HepG2 (cell line): ENCODE measurements around the gene ZACN. TPM values are rescaled to one million over a fixed set of nuclear protein-coding genes. Genes with fewer than 3 reads are reported as not detected.

Experiments used
- ATAC-seq: fragments of 200-7000 bp; cut with Tn5 transposase; 3 replicates; pipeline ENCODE4 v1.9.1; 2020; ENCODE audit warnings: mild to moderate bottlenecking, moderate library complexity
- BruUV-seq: library from RNA; stranded (reverse); fragments of 400-500 nt; replicated peaks from 2 replicates; lab custom pipeline; 2021; lab: Mats Ljungman, UMichigan
- CTCF ChIA-PET: fragments of 300-600 bp; formaldehyde crosslinking; extraction: SDS; loops from one replicate; lab custom pipeline; 2021; ENCODE audit warnings: low total read pairs, inconsistent platforms, low intra/inter-chr PET ratio; lab: Yijun Ruan, JAX
- POLR2A ChIA-PET: fragments of 350-600 bp; sonication (Branson Sonifier 250); formaldehyde crosslinking; loops from one replicate; lab custom pipeline; 2020; ENCODE audit warnings: antibody characterized with exemption, inconsistent platforms; lab: Yijun Ruan, JAX
- DNase-seq: peaks from one replicate; pipeline ENCODE4 v3.0.0-alpha.2; 2015; ENCODE audit warnings: low spot score
- FAIRE-seq: peaks from 3 replicates; lab custom pipeline; 2011; peaks lifted over from hg19 to GRCh38; lab: Jason Lieb, UNC
- H2AFZ ChIP-seq: one replicate; pipeline ENCODE4 v1.6.1; 2011; ENCODE audit warnings: low read length, inconsistent platforms
- H3K27ac ChIP-seq: fragments of 300-600 bp; 3 replicates; pipeline ENCODE4 v1.8.0; 2011; ENCODE audit warnings: mixed run types, mild to moderate bottlenecking, mixed read lengths, low read length, inconsistent platforms; ENCODE audit not compliant: insufficient read depth; ENCODE audit errors: extremely low read length
- H3K27me3 ChIP-seq, 2 experiments: fragments of 200-600 bp in 1 of 2; 2 replicates in 1 of 2; 3 replicates in 1 of 2; pipeline versions ENCODE4 v1.6.0 to v1.8.0; 2011; ENCODE audit warnings: low read length in 2 of 2, mild to moderate bottlenecking in 2 of 2, moderate library complexity in 2 of 2, inconsistent platforms in 1 of 2; ENCODE audit not compliant: insufficient read depth in 2 of 2, control insufficient read depth in 1 of 2
- H3K36me3 ChIP-seq, 2 experiments: fragments of 200-600 bp in 1 of 2; replicated peaks in 1 of 2; 2 replicates in 1 of 2; 3 replicates in 1 of 2; pipeline versions ENCODE4 v1.5.1 to v1.8.0; 2011; ENCODE audit warnings: low read length in 2 of 2, inconsistent platforms in 1 of 2; ENCODE audit not compliant: insufficient read depth in 2 of 2, control insufficient read depth in 1 of 2
- H3K4me1 ChIP-seq: 2 replicates; pipeline ENCODE4 v1.5.1; 2012; ENCODE audit warnings: low read length, inconsistent platforms; ENCODE audit not compliant: insufficient read depth
- H3K4me2 ChIP-seq: 2 replicates; pipeline ENCODE4 v1.6.0; 2011; ENCODE audit warnings: low read depth, low read length, inconsistent platforms
- H3K4me3 ChIP-seq, 3 experiments: fragments of 200-600 bp in 1 of 3; sonication (generic), shearing (Covaris generic) in 1 of 3; replicated peaks in 1 of 3; 2 replicates each; pipeline ENCODE4 v1.5.1; 2011 to 2016; ENCODE audit warnings: low read length in 3 of 3, inconsistent platforms in 2 of 3, low read depth in 2 of 3, mild to moderate bottlenecking in 2 of 3, control low read depth in 1 of 3, mixed read lengths in 1 of 3; ENCODE audit not compliant: insufficient read depth in 1 of 3
- H3K79me2 ChIP-seq: one replicate; pipeline ENCODE4 v1.6.1; 2011; ENCODE audit warnings: low read length, inconsistent platforms; ENCODE audit not compliant: insufficient read depth
- H3K9ac ChIP-seq: 2 replicates; pipeline ENCODE4 v1.6.0; 2011; ENCODE audit warnings: mild to moderate bottlenecking, low read depth, low read length, inconsistent platforms; ENCODE audit not compliant: insufficient read depth
- H3K9me3 ChIP-seq: 2 replicates; pipeline ENCODE4 v1.5.1; 2012; ENCODE audit warnings: mild to moderate bottlenecking, low read length
- H4K20me1 ChIP-seq: 2 replicates; pipeline ENCODE4 v1.6.0; 2011; ENCODE audit warnings: inconsistent platforms, mild to moderate bottlenecking, low read length, moderate library complexity; ENCODE audit not compliant: insufficient read depth
- FOSL2 ChIP-seq: sonication (generic); formaldehyde crosslinking; IDR thresholded peaks from 2 replicates; pipeline ENCODE4 v1.4.0; 2020; ENCODE audit warnings: missing genetic modification reagents
- MEF2D ChIP-seq: sonication (generic); formaldehyde crosslinking; IDR thresholded peaks from 2 replicates; pipeline ENCODE4 v1.5.1; 2020; ENCODE audit warnings: mild to moderate bottlenecking, missing genetic modification reagents
- NR1H2 ChIP-seq: sonication (generic); formaldehyde crosslinking; IDR thresholded peaks from 2 replicates; pipeline ENCODE4 v1.8.1; 2022; ENCODE audit warnings: low read depth, missing genetic modification reagents, borderline replicate concordance
- ONECUT2 ChIP-seq: sonication (generic); formaldehyde crosslinking; IDR thresholded peaks from 2 replicates; pipeline ENCODE4 v1.4.0; 2020; ENCODE audit warnings: missing genetic modification reagents
- PHF21A ChIP-seq: sonication (generic); formaldehyde crosslinking; IDR thresholded peaks from 2 replicates; pipeline ENCODE4 v1.5.0; 2020; ENCODE audit warnings: mild to moderate bottlenecking, missing genetic modification reagents
- THYN1 ChIP-seq: sonication (generic); formaldehyde crosslinking; IDR thresholded peaks from 2 replicates; pipeline ENCODE4 v1.8.1; 2023; ENCODE audit warnings: low read depth, mild to moderate bottlenecking, moderate library complexity, missing genetic modification reagents, borderline replicate concordance
- ZBTB1 ChIP-seq: sonication (generic); formaldehyde crosslinking; IDR thresholded peaks from 2 replicates; pipeline ENCODE4 v1.4.0; 2020; ENCODE audit warnings: missing genetic modification reagents, borderline replicate concordance
- ZFP36 ChIP-seq: fragments of 150-350 bp; IDR thresholded peaks from 2 replicates; pipeline ENCODE4 v1.6.1; 2018; ENCODE audit warnings: borderline replicate concordance, low read length, low read depth; ENCODE audit not compliant: partially characterized antibody
- ZNF326 ChIP-seq: sonication (generic); formaldehyde crosslinking; IDR thresholded peaks from 2 replicates; pipeline ENCODE4 v1.4.0; 2020; ENCODE audit warnings: missing genetic modification reagents, borderline replicate concordance
- ZNF572 ChIP-seq: sonication (generic); formaldehyde crosslinking; IDR thresholded peaks from 2 replicates; pipeline ENCODE4 v1.5.1; 2020; ENCODE audit warnings: mild to moderate bottlenecking, missing genetic modification reagents
- ZNF576 ChIP-seq: sonication (generic); formaldehyde crosslinking; IDR thresholded peaks from 2 replicates; pipeline ENCODE4 v1.4.0; 2020; ENCODE audit warnings: mild to moderate bottlenecking, missing genetic modification reagents
- WGBS: methylation state at CpG from one replicate; pipeline ENCODE4 v1.1.6; 2017; ENCODE audit warnings: low lambda C conversion rate; 5-methylcytosine and 5-hydroxymethylcytosine counted together
- in situ Hi-C: cut with HindIII; loops from 2 replicates; pipeline ENCODE4 v1.10.0; 2017; ENCODE audit warnings: low pct_unique_long_range_greater_than_20kb; ENCODE audit not compliant: extremely low pct_ligation_motif_present
- intact Hi-C: fragments of 100-400 bp; cut with micrococcal nuclease; formaldehyde crosslinking; loops from one replicate; pipeline ENCODE4 v1.10.0; 2022; ENCODE audit not compliant: unreplicated experiment
- polyA plus RNA-seq, 8 experiments: library from polyadenylated mRNA; depleted of rRNA in 3 of 8; stranded (reverse) in 7 of 8; unstranded in 1 of 8; fragments of >200 nt; fragmentation: Illumina TruSeq in 4 of 8; extraction: Trizol in 4 of 8; gene quantifications; 2 replicates each; pipeline versions ENCODE4 v1.2.1 to v1.2.3, GENCODE V29; 2011 to 2016; ENCODE audit warnings: low read depth in 4 of 8, missing spikeins in 1 of 8, mixed read lengths in 1 of 8; ENCODE audit not compliant: insufficient read depth in 1 of 8
- total RNA-seq, 5 experiments: library from RNA; depleted of rRNA; stranded (reverse); fragments of >200 nt; fragmentation: Illumina TruSeq; extraction: Trizol; gene quantifications; 2 replicates each; pipeline ENCODE4 v1.2.3, GENCODE V29; 2016; ENCODE audit warnings: low read depth in 1 of 5
- TF ChIP-seq, protein P1 (sequence below): sonication (generic); formaldehyde crosslinking; IDR thresholded peaks from 2 replicates; pipeline ENCODE4 v1.5.0; 2020; ENCODE audit warnings: mild to moderate bottlenecking, missing genetic modification reagents
- TF ChIP-seq, protein P2 (sequence below): sonication (generic); formaldehyde crosslinking; IDR thresholded peaks from 2 replicates; pipeline ENCODE4 v1.4.0; 2020; ENCODE audit warnings: mild to moderate bottlenecking, missing genetic modification reagents, borderline replicate concordance

Gene ZACN
- total and polyA plus RNA-seq, 2 of the 13 experiments (the other 11 are each of a cell fraction or from before 2014, with no cell fraction given), result 0.11 to 0.15 TPM

DNA sequence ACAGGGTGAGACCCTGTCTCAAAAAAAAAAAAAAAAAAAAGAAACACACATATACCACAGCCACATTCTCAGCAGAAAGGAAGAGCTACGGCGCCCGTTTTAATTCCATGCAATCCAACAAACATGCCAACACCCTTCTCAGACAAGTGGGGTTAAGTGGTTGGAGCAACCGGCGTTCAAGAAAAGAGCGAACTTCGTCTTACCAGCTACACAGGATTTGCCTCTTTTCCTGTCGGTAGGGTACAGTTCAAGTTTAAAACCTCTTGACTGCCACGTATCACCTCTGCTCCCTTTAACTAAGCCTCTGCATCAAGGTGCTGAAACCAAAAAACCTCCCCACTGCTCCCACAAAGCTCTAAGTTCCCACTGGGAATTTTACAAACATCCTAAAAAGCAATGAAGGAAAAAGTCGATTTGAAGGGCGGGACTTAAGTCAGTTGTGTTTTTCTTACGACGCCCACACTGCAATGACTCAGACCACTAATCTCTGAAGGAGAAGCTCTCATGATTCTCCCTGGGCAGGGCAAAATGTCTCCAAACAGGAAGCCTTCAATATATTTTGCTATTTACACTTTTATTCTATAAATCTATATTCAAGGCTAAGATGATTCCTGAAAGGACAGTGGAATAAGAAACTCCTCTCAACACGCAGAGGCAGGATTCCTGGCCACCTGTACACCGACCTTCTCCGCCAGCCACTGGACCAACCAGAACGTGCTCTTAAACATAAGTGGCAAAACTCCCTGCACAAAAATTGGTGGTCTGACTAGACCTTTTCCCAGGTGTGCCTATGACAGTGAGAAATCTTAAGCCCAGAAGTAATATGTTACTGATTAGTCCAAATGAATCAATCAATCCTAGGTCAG is 25.5 kb upstream of the ZACN start:
- H3K4me3 ChIP-seq, result no peak overlapping the region
- H3K9ac ChIP-seq, result no peak overlapping the region
- CTCF ChIA-PET, result no interaction called here
- BruUV-seq, result TSS peak; percentile 8
- H3K9me3 ChIP-seq, result no peaks in the 10 kb centered on the region
- no peaks in the 10 kb centered on the region for H3K27me3 ChIP-seq
- FAIRE-seq, result no peak
- no peak for DNase-seq
- POLR2A ChIA-PET, result no interaction called here
- no peaks in the 10 kb centered on the region for H3K4me1 ChIP-seq
- peaks cover 35 to 87% of the 10 kb centered on the region in 2 experiments for H3K36me3 ChIP-seq
- in situ Hi-C loops, result no loop called here
- no peak overlapping the region for H2AFZ ChIP-seq
- no peaks in the 10 kb centered on the region; the same call in 1 of the 2 replicates for H4K20me1 ChIP-seq
- no peak for ATAC-seq
- no peak overlapping the region for H3K4me2 ChIP-seq
- WGBS, result 96% methylated on average over 17 of the region's 17 CpGs
- no peak overlapping the region for H3K27ac ChIP-seq
- intact Hi-C loops, result no loop called here
- no peaks in the 10 kb centered on the region for H3K79me2 ChIP-seq
- TF ChIP-seq NR1H2 (CRISPR knock-in tag) (no peak), THYN1 (CRISPR knock-in tag) (no peak), ZFP36 (no peak), MEF2D (CRISPR knock-in tag) (no peak), PHF21A (CRISPR knock-in tag) (no peak), ZNF326 (CRISPR knock-in tag) (no peak), ZNF576 (CRISPR knock-in tag) (no peak), ZNF572 (CRISPR knock-in tag) (no peak), FOSL2 (no peak), ONECUT2 (CRISPR knock-in tag) (no peak), ZBTB1 (CRISPR knock-in tag) (no peak)
- TF ChIP-seq, protein P1, sequence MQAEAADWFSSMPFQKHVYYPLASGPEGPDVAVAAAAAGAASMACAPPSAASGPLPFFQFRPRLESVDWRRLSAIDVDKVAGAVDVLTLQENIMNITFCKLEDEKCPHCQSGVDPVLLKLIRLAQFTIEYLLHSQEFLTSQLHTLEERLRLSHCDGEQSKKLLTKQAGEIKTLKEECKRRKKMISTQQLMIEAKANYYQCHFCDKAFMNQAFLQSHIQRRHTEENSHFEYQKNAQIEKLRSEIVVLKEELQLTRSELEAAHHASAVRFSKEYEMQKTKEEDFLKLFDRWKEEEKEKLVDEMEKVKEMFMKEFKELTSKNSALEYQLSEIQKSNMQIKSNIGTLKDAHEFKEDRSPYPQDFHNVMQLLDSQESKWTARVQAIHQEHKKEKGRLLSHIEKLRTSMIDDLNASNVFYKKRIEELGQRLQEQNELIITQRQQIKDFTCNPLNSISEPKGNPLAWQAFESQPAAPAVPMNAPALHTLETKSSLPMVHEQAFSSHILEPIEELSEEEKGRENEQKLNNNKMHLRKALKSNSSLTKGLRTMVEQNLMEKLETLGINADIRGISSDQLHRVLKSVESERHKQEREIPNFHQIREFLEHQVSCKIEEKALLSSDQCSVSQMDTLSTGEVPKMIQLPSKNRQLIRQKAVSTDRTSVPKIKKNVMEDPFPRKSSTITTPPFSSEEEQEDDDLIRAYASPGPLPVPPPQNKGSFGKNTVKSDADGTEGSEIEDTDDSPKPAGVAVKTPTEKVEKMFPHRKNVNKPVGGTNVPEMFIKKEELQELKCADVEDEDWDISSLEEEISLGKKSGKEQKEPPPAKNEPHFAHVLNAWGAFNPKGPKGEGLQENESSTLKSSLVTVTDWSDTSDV (CRISPR knock-in tag), result no peak
- TF ChIP-seq, protein P2, sequence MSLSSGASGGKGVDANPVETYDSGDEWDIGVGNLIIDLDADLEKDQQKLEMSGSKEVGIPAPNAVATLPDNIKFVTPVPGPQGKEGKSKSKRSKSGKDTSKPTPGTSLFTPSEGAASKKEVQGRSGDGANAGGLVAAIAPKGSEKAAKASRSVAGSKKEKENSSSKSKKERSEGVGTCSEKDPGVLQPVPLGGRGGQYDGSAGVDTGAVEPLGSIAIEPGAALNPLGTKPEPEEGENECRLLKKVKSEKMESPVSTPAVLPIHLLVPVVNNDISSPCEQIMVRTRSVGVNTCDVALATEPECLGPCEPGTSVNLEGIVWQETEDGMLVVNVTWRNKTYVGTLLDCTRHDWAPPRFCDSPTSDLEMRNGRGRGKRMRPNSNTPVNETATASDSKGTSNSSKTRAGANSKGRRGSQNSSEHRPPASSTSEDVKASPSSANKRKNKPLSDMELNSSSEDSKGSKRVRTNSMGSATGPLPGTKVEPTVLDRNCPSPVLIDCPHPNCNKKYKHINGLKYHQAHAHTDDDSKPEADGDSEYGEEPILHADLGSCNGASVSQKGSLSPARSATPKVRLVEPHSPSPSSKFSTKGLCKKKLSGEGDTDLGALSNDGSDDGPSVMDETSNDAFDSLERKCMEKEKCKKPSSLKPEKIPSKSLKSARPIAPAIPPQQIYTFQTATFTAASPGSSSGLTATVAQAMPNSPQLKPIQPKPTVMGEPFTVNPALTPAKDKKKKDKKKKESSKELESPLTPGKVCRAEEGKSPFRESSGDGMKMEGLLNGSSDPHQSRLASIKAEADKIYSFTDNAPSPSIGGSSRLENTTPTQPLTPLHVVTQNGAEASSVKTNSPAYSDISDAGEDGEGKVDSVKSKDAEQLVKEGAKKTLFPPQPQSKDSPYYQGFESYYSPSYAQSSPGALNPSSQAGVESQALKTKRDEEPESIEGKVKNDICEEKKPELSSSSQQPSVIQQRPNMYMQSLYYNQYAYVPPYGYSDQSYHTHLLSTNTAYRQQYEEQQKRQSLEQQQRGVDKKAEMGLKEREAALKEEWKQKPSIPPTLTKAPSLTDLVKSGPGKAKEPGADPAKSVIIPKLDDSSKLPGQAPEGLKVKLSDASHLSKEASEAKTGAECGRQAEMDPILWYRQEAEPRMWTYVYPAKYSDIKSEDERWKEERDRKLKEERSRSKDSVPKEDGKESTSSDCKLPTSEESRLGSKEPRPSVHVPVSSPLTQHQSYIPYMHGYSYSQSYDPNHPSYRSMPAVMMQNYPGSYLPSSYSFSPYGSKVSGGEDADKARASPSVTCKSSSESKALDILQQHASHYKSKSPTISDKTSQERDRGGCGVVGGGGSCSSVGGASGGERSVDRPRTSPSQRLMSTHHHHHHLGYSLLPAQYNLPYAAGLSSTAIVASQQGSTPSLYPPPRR, result no peak
